Brain pericyte (primary cell): ENCODE results near the gene TRPM6.

ENCODE experiments used
- DNase-seq: peaks from one replicate; pipeline ENCODE4 v3.0.0-alpha.2; 2012; ENCODE audit warnings: low read depth, low spot score

The TRPM6 gene

GRCh38 chr9:74721696-74722660 is 165.7 kb downstream of the TRPM6 start:
- no peak for DNase-seq

DNA sequence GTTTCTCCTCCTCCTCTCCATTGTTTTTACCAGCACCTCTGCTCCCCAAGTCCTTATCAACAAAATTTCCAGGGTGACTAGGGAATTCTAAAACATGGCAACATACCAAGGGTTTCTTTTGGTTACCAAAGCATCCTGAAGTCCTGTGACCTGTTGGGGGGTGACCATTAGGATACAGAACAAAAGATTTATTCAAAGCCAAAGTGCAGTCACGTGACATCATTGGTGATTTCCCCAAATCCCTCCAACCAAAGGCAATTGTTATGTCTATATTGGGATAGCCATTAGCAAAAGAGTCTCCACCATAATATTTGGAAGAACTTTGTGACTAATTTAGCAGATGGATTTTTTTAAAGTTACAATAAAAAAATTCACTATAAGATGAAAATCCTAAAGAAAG is 168.4 kb downstream of the TRPM6 start:
- DNase-seq: no peak

DNA sequence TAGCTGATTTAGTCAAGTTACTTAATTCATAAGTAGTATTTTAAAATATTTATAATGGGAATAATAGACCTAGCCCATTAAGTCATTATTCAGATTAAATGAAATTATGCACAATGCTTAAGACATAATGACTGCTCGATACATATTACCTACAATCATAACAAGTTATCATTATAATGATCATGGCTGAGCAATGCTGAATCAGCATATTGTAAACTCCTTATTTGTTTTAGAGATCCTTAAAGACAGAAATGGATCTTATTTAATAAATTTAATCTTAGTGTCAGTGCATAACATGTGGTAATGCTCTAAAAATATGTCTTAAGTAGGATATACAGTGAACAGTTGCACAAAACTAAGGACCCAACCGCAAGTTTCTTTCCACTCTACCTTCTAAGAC is 169.0 kb downstream of the TRPM6 start:
- no peak for DNase-seq

GRCh38 chr9:74711341-74711740 is 176.4 kb downstream of the TRPM6 start:
- DNase-seq: no peak

- no peak for DNase-seq
Measured at GRCh38 chr9:74697535-74697934, 190.2 kb downstream of the TRPM6 start.

DNA sequence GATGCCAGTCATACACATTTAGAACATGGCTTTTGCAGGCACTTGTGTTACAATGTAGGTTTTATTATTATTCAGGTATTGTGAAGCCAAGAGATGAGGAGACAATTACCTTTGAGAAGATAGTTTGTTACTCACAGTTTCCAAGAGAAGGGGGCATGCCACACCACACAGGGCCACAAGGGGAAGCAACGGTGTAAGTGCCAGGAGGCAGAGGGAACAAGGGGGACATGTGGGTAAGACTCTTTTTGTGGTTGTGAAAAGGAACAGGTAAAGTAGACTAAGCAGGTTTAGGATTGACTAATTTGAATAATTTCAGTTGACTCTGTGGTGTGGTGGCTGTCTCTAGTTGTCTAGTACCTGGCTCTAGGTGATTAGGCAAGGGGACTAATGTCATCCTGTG is 191.2 kb downstream of the TRPM6 start:
- DNase-seq: no peak

DNA sequence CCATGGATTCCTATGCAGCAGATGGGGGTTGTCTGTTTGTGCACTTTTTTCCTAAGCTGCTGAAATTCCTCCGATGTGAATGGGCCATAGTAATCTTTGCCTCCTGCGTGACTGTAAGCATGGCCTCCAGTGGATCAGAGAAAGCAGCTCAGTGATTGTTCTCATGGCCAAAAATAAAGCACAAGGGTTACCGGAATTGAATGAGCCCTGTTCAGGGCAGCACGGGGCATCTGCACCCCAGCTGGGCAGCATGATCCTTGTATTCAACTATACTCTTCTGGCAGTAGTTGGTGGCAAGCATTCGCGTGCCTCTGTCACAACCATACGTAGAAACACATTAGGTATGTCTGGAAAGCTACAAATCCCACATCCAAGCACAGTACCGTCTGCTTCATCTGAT is 196.7 kb downstream of the TRPM6 start:
- DNase-seq: no peak

DNA sequence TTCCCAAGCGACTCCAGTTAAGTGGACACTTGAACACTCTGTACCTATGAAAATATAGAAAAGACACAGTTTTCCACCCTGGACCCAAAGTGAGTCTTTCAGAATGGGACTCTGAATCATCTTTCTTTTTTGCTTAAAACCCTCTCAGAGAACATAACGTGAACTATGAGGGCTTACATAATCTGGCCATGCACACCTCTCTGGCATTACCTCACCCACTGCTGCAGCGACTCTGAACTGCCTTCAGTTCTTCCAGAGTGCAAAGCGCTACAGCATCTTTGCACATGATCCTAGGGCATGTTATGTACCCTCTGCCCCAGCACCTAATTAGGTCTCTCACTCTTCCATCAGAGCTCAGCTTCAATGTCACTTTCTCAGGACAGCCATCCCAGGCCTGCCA is 204.4 kb downstream of the TRPM6 start:
- no peak for DNase-seq

- DNase-seq: no peak
Measured at GRCh38 chr9:74681906-74682305, 205.8 kb downstream of the TRPM6 start.

DNA sequence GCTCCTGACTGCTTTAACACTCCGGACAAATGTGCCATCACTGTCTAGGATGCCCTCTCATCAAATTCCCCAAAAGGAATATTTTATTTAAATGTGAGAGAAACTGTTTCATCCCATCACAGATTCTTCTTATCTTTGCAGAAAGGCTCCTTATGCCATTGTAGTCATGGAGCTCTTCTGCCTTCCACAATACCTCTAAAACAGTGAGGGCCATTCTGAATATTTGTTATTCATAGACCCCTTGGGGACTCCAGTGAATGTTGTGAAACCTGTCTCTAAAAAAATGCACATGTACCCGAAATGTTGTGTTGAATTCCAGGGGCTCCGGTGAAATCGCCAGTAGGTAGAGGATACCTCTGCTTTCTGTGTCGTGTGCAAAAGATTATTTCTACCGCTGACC is 213.6 kb downstream of the TRPM6 start:
- DNase-seq: no peak
